ENCODE results near the gene SEMA3C.

GRCh38 chr7:80740778-80741545 is 177.9 kb downstream of the SEMA3C start:
- TF ChIP-seq, protein P1, sequence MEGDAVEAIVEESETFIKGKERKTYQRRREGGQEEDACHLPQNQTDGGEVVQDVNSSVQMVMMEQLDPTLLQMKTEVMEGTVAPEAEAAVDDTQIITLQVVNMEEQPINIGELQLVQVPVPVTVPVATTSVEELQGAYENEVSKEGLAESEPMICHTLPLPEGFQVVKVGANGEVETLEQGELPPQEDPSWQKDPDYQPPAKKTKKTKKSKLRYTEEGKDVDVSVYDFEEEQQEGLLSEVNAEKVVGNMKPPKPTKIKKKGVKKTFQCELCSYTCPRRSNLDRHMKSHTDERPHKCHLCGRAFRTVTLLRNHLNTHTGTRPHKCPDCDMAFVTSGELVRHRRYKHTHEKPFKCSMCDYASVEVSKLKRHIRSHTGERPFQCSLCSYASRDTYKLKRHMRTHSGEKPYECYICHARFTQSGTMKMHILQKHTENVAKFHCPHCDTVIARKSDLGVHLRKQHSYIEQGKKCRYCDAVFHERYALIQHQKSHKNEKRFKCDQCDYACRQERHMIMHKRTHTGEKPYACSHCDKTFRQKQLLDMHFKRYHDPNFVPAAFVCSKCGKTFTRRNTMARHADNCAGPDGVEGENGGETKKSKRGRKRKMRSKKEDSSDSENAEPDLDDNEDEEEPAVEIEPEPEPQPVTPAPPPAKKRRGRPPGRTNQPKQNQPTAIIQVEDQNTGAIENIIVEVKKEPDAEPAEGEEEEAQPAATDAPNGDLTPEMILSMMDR (IDR thresholded peaks at IDR 0.05): no peak
- TF ChIP-seq POLR2A (IDR thresholded peaks at IDR 0.05) (no peak), POLR2AphosphoS5 (IDR thresholded peaks at IDR 0.05) (no peak)

Measured in upper lobe of left lung (tissue), 4 donors.